GM12878 (cell line): ENCODE measurements around the gene NUMA1. TPM values are rescaled to one million over a fixed set of nuclear protein-coding genes. Genes with fewer than 3 reads are reported as not detected.

Experiments used
- BACH1 ChIP-seq: fragments of 450-650 bp; IDR thresholded peaks from 2 replicates; pipeline ENCODE4 v1.6.1; 2017; ENCODE audit warnings: mild to moderate bottlenecking, borderline replicate concordance
- BCL11A ChIP-seq: IDR thresholded peaks from 2 replicates; pipeline ENCODE4 v1.6.1; 2011; ENCODE audit warnings: low read depth, low read length
- CHD1 ChIP-seq: IDR thresholded peaks from 2 replicates; pipeline ENCODE4 v1.6.1; 2012; ENCODE audit warnings: low read depth, low read length, improper control_type of control experiment
- DPF2 ChIP-seq: fragments of 450-650 bp; IDR thresholded peaks from 2 replicates; pipeline ENCODE4 v1.6.1; 2017; ENCODE audit warnings: mild to moderate bottlenecking
- ETV6 ChIP-seq, 2 experiments: fragments of 450-650 bp in 1 of 2; IDR thresholded peaks in 1 of 2; conservative IDR thresholded peaks in 1 of 2; 2 replicates each; pipeline ENCODE4 v1.6.1; 2014; ENCODE audit warnings: antibody characterized with exemption in 1 of 2, borderline replicate concordance in 1 of 2, low read depth in 1 of 2, mild to moderate bottlenecking in 1 of 2, moderate library complexity in 1 of 2
- FOS ChIP-seq: IDR thresholded peaks from 3 replicates; pipeline ENCODE4 v1.6.1; 2011; ENCODE audit warnings: borderline replicate concordance; ENCODE audit not compliant: insufficient read length; ENCODE audit errors: extremely low read depth
- FOXM1 ChIP-seq: IDR thresholded peaks from 2 replicates; pipeline ENCODE4 v1.6.1; 2012; ENCODE audit warnings: low read depth, mild to moderate bottlenecking, inconsistent platforms, low read length, moderate library complexity
- IKZF2 ChIP-seq, 2 experiments: fragments of 450-650 bp; IDR thresholded peaks; 2 replicates each; pipeline ENCODE4 v1.6.1; 2017; ENCODE audit warnings: mild to moderate bottlenecking in 2 of 2, moderate library complexity in 2 of 2
- KAT2A ChIP-seq: conservative IDR thresholded peaks from 2 replicates; pipeline ENCODE4 v1.6.1; 2011; ENCODE audit warnings: low read depth, low read length; ENCODE audit not compliant: control insufficient read depth
- MYC ChIP-seq: IDR thresholded peaks from 2 replicates; pipeline ENCODE4 v1.6.1; 2011; ENCODE audit warnings: mild to moderate bottlenecking, low read length, moderate library complexity, inconsistent platforms; ENCODE audit not compliant: insufficient read depth, insufficient replicate concordance, insufficient read length, severe bottlenecking
- NFYA ChIP-seq: IDR thresholded peaks from 2 replicates; pipeline ENCODE4 v1.6.1; 2011; ENCODE audit warnings: low read depth, mild to moderate bottlenecking, low read length, improper control_type of control experiment, borderline replicate concordance
- NRF1 ChIP-seq: conservative IDR thresholded peaks from 2 replicates; pipeline ENCODE4 v1.6.1; 2011; ENCODE audit warnings: mild to moderate bottlenecking, low read depth, low read length, improper control_type of control experiment
- POLR2AphosphoS2 ChIP-seq: IDR thresholded peaks from 2 replicates; pipeline ENCODE4 v1.6.1; 2011; ENCODE audit warnings: low read depth, mild to moderate bottlenecking, low read length, improper control_type of control experiment, moderate library complexity
- RFX5 ChIP-seq: IDR thresholded peaks from 2 replicates; pipeline ENCODE4 v1.6.1; 2011; ENCODE audit warnings: low read depth, low read length, improper control_type of control experiment
- SMARCA5 ChIP-seq: fragments of 450-650 bp; IDR thresholded peaks from 2 replicates; pipeline ENCODE4 v1.6.1; 2017; ENCODE audit warnings: mild to moderate bottlenecking
- SPI1 ChIP-seq: IDR thresholded peaks from 2 replicates; pipeline ENCODE4 v1.6.1; 2011; ENCODE audit warnings: low read depth, mild to moderate bottlenecking, low read length, moderate library complexity, borderline replicate concordance; ENCODE audit not compliant: insufficient read depth
- SREBF1 ChIP-seq: IDR thresholded peaks from 2 replicates; pipeline ENCODE4 v1.6.1; 2012; ENCODE audit warnings: mild to moderate bottlenecking, low read length
- ZBED1 ChIP-seq: IDR thresholded peaks from 2 replicates; pipeline ENCODE4 v1.6.1; 2016; ENCODE audit warnings: borderline replicate concordance
- polyA plus RNA-seq, 11 experiments: library from polyadenylated mRNA; depleted of rRNA in 4 of 11; unstranded in 6 of 11; stranded (reverse) in 5 of 11; fragments of >200 nt; fragmentation: Nextera tagmentation in 4 of 11; fragmentation: Illumina TruSeq in 1 of 11; extraction: Ambion mirVana in 4 of 11; extraction: Trizol in 1 of 11; gene quantifications; 1 replicate in 1 of 11; 2 replicates in 10 of 11; pipeline versions ENCODE4 v1.2.1 to v1.2.3, GENCODE V29; 2011 to 2016; ENCODE audit warnings: inconsistent platforms in 2 of 11, missing spikeins in 2 of 11, low read depth in 1 of 11
- total RNA-seq, 4 experiments: library from RNA; depleted of rRNA in 3 of 4; stranded (reverse); fragments of >200 nt in 3 of 4; fragmentation: Illumina TruSeq in 1 of 4; extraction: Trizol in 1 of 4; gene quantifications; 2 replicates each; pipeline versions ENCODE4 v1.2.1 to v1.2.3, GENCODE V29; 2013 to 2021
- TF ChIP-seq, protein P1 (sequence below): fragments of 450-650 bp; formaldehyde crosslinking; IDR thresholded peaks from 2 replicates; pipeline ENCODE4 v1.4.0; 2022; ENCODE audit warnings: mild to moderate bottlenecking, moderate library complexity
- TF ChIP-seq, protein P2 (sequence below): IDR thresholded peaks from 2 replicates; pipeline ENCODE4 v1.6.1; 2012; ENCODE audit warnings: low read length, inconsistent platforms
- TF ChIP-seq, protein P3 (sequence below): fragments of 450-650 bp; IDR thresholded peaks from 2 replicates; pipeline ENCODE4 v1.6.1; 2018; ENCODE audit warnings: mild to moderate bottlenecking, low read depth, moderate library complexity; ENCODE audit not compliant: partially characterized antibody

The NUMA1 gene
- total and polyA plus RNA-seq, 10 of the 15 experiments (the other 5 are each of a cell fraction or from before 2014, with no cell fraction given), result 5.5 to 111 (median 61.0) TPM

DNA sequence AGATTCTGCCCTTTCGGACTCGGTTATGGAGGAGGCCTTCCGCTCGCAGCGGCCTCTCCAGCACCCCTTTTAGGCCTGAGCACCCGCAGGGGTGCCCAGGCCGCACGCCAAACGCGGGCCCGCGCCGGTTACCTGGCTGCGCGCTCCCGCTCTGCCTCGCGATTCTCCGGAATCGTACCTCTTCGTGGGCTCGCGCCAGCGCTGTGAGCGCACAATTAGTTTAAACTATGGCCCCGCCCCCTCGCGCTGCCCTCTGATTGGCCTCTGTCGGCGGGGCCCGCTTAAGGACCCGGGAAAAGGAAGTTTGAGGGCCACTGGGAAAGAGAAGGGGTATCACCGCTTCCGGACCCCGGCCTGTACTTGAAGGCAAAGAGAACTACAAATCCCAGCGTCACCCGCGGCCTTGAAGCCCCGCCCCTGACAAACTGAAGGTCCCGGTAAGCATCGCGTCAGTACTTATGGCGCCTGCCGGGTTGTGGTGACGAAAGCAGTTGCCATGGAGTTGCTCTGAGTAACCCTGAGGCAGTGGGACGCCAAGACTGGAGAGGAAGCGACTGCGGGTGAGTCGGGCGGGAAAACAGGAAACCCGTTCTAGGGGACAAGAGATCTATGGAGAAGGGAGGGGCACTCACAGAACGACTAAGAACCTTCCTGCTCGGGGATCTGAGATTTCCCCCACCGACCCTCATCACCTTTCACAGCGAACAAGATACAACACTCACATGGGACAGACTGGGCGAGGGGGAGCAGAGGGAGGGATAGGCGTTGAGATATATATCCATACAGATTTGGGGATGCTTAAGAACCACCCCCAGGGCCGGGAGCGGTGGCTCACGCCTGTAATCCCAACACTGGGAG lies at the start of gene NUMA1, which contains the start of gene LRRC51 (continued):
- TF ChIP-seq, protein P1, sequence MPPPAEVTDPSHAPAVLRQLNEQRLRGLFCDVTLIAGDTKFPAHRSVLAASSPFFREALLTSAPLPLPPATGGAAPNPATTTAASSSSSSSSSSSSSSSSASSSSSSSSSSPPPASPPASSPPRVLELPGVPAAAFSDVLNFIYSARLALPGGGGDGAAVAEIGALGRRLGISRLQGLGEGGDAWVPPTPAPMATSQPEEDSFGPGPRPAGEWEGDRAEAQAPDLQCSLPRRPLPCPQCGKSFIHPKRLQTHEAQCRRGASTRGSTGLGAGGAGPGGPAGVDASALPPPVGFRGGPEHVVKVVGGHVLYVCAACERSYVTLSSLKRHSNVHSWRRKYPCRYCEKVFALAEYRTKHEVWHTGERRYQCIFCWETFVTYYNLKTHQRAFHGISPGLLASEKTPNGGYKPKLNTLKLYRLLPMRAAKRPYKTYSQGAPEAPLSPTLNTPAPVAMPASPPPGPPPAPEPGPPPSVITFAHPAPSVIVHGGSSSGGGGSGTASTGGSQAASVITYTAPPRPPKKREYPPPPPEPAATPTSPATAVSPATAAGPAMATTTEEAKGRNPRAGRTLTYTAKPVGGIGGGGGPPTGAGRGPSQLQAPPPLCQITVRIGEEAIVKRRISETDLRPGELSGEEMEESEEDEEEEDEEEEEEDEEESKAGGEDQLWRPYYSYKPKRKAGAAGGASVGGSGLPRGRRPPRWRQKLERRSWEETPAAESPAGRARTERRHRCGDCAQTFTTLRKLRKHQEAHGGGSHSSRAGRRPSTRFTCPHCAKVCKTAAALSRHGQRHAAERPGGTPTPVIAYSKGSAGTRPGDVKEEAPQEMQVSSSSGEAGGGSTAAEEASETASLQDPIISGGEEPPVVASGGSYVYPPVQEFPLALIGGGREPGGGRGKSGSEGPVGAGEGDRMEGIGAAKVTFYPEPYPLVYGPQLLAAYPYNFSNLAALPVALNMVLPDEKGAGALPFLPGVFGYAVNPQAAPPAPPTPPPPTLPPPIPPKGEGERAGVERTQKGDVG (CRISPR knock-in tag), result no peak
- TF ChIP-seq NFYA (no peak), SREBF1 (peak; percentile 68; the same call in 1 of the 2 replicates), ETV6 (conservative IDR thresholded peaks at IDR 0.05 in 1 of 2, IDR thresholded peaks at IDR 0.05 in 1 of 2; ENCODE audit: borderline replicate concordance in 1 of 2, low read depth in 1 of 2) (no peak), DPF2 (peak; percentile 13; the same call in 1 of the 2 replicates), POLR2AphosphoS2 (peak; percentile 54; the same call in 1 of the 2 replicates), RFX5 (peak; percentile 99), SPI1 (peak; percentile 69), BACH1 (peak; percentile 47; the same call in 1 of the 2 replicates), NRF1 (no peak), SMARCA5 (no peak), BCL11A (no peak), MYC (no peak), ZBED1 (no peak; the same call in 1 of the 2 replicates), CHD1 (no peak), IKZF2 (IDR thresholded peaks at IDR 0.05) (peak; percentile 53 to 60), FOS (no peak), KAT2A (no peak), FOXM1 (peak; percentile 45; the same call in 1 of the 2 replicates)
- TF ChIP-seq, protein P2, sequence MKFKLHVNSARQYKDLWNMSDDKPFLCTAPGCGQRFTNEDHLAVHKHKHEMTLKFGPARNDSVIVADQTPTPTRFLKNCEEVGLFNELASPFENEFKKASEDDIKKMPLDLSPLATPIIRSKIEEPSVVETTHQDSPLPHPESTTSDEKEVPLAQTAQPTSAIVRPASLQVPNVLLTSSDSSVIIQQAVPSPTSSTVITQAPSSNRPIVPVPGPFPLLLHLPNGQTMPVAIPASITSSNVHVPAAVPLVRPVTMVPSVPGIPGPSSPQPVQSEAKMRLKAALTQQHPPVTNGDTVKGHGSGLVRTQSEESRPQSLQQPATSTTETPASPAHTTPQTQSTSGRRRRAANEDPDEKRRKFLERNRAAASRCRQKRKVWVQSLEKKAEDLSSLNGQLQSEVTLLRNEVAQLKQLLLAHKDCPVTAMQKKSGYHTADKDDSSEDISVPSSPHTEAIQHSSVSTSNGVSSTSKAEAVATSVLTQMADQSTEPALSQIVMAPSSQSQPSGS, result no peak
- TF ChIP-seq, protein P3, sequence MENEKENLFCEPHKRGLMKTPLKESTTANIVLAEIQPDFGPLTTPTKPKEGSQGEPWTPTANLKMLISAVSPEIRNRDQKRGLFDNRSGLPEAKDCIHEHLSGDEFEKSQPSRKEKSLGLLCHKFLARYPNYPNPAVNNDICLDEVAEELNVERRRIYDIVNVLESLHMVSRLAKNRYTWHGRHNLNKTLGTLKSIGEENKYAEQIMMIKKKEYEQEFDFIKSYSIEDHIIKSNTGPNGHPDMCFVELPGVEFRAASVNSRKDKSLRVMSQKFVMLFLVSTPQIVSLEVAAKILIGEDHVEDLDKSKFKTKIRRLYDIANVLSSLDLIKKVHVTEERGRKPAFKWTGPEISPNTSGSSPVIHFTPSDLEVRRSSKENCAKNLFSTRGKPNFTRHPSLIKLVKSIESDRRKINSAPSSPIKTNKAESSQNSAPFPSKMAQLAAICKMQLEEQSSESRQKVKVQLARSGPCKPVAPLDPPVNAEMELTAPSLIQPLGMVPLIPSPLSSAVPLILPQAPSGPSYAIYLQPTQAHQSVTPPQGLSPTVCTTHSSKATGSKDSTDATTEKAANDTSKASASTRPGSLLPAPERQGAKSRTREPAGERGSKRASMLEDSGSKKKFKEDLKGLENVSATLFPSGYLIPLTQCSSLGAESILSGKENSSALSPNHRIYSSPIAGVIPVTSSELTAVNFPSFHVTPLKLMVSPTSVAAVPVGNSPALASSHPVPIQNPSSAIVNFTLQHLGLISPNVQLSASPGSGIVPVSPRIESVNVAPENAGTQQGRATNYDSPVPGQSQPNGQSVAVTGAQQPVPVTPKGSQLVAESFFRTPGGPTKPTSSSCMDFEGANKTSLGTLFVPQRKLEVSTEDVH, result peak; percentile 79
